ENCODE results near the gene MAN1C1.

DNA sequence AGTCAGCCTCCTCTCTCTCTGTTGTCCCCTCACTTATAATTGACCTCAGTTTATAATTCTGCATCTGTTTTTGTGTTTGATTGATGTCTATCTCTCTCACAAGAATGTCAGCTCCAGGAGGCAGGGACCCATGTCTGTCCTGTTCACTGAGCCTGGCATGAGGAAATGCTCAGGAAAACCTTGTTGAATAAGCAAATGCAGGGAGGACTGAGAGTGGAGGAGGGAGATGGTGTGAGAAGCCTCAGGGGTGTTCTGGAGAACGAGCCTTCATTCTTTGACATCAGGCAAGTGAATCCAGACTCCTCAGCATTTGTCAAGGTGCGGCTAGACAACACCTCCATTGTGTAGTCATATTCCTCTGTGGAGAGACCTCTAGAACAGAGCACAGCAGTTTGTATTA is 45.5 kb downstream of the MAN1C1 start:
- TF ChIP-seq, protein P1, sequence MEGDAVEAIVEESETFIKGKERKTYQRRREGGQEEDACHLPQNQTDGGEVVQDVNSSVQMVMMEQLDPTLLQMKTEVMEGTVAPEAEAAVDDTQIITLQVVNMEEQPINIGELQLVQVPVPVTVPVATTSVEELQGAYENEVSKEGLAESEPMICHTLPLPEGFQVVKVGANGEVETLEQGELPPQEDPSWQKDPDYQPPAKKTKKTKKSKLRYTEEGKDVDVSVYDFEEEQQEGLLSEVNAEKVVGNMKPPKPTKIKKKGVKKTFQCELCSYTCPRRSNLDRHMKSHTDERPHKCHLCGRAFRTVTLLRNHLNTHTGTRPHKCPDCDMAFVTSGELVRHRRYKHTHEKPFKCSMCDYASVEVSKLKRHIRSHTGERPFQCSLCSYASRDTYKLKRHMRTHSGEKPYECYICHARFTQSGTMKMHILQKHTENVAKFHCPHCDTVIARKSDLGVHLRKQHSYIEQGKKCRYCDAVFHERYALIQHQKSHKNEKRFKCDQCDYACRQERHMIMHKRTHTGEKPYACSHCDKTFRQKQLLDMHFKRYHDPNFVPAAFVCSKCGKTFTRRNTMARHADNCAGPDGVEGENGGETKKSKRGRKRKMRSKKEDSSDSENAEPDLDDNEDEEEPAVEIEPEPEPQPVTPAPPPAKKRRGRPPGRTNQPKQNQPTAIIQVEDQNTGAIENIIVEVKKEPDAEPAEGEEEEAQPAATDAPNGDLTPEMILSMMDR (IDR thresholded peaks at IDR 0.05 in 2 of 3, conservative IDR thresholded peaks at IDR 0.05 in 1 of 3; ENCODE audit: insufficient read depth in 2 of 3, low read depth in 1 of 3, low read length in 3 of 3): no peak
- TF ChIP-seq, protein P2, sequence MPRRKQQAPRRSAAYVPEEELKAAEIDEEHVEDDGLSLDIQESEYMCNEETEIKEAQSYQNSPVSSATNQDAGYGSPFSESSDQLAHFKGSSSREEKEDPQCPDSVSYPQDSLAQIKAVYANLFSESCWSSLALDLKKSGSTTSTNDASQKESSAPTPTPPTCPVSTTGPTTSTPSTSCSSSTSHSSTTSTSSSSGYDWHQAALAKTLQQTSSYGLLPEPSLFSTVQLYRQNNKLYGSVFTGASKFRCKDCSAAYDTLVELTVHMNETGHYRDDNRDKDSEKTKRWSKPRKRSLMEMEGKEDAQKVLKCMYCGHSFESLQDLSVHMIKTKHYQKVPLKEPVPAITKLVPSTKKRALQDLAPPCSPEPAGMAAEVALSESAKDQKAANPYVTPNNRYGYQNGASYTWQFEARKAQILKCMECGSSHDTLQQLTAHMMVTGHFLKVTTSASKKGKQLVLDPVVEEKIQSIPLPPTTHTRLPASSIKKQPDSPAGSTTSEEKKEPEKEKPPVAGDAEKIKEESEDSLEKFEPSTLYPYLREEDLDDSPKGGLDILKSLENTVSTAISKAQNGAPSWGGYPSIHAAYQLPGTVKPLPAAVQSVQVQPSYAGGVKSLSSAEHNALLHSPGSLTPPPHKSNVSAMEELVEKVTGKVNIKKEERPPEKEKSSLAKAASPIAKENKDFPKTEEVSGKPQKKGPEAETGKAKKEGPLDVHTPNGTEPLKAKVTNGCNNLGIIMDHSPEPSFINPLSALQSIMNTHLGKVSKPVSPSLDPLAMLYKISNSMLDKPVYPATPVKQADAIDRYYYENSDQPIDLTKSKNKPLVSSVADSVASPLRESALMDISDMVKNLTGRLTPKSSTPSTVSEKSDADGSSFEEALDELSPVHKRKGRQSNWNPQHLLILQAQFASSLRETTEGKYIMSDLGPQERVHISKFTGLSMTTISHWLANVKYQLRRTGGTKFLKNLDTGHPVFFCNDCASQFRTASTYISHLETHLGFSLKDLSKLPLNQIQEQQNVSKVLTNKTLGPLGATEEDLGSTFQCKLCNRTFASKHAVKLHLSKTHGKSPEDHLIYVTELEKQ (CRISPR knock-in tag; IDR thresholded peaks at IDR 0.05): no peak
- TF ChIP-seq TGIF2 (CRISPR knock-in tag; IDR thresholded peaks at IDR 0.05) (no peak), EZH2 (IDR thresholded peaks at IDR 0.05; ENCODE audit: borderline replicate concordance, low read depth, low read length) (no peak), POLR2A (conservative IDR thresholded peaks at IDR 0.05) (no peak), TAF1 (IDR thresholded peaks at IDR 0.05; ENCODE audit: control insufficient read depth, extremely low read depth, insufficient read depth, low read length, severe bottlenecking) (no peak), KHSRP (IDR thresholded peaks at IDR 0.05) (no peak), TRIM24 (IDR thresholded peaks at IDR 0.05) (no peak), SREBF2 (CRISPR knock-in tag; IDR thresholded peaks at IDR 0.05) (no peak), ZZZ3 (IDR thresholded peaks at IDR 0.05) (no peak), PTBP1 (IDR thresholded peaks at IDR 0.05; ENCODE audit: low read depth, low read length) (no peak), POLR2AphosphoS5 (IDR thresholded peaks at IDR 0.05; ENCODE audit: control insufficient read depth, insufficient read depth, low read depth, low read length) (no peak)
- TF ChIP-seq, protein P3, sequence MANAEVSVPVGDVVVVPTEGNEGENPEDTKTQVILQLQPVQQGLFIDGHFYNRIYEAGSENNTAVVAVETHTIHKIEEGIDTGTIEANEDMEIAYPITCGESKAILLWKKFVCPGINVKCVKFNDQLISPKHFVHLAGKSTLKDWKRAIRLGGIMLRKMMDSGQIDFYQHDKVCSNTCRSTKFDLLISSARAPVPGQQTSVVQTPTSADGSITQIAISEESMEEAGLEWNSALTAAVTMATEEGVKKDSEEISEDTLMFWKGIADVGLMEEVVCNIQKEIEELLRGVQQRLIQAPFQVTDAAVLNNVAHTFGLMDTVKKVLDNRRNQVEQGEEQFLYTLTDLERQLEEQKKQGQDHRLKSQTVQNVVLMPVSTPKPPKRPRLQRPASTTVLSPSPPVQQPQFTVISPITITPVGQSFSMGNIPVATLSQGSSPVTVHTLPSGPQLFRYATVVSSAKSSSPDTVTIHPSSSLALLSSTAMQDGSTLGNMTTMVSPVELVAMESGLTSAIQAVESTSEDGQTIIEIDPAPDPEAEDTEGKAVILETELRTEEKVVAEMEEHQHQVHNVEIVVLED (CRISPR knock-in tag; IDR thresholded peaks at IDR 0.05): no peak
- TF ChIP-seq, protein P4, sequence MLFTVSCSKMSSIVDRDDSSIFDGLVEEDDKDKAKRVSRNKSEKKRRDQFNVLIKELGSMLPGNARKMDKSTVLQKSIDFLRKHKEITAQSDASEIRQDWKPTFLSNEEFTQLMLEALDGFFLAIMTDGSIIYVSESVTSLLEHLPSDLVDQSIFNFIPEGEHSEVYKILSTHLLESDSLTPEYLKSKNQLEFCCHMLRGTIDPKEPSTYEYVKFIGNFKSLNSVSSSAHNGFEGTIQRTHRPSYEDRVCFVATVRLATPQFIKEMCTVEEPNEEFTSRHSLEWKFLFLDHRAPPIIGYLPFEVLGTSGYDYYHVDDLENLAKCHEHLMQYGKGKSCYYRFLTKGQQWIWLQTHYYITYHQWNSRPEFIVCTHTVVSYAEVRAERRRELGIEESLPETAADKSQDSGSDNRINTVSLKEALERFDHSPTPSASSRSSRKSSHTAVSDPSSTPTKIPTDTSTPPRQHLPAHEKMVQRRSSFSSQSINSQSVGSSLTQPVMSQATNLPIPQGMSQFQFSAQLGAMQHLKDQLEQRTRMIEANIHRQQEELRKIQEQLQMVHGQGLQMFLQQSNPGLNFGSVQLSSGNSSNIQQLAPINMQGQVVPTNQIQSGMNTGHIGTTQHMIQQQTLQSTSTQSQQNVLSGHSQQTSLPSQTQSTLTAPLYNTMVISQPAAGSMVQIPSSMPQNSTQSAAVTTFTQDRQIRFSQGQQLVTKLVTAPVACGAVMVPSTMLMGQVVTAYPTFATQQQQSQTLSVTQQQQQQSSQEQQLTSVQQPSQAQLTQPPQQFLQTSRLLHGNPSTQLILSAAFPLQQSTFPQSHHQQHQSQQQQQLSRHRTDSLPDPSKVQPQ (CRISPR knock-in tag; IDR thresholded peaks at IDR 0.05; ENCODE audit: borderline replicate concordance): no peak
